Measurements from ENCODE around the gene TRMT1L. TPM values are rescaled to one million over a fixed set of nuclear protein-coding genes. Genes with fewer than 3 reads are reported as not detected.

Gene TRMT1L
- total RNA-seq, 2 experiments from 2014 or later, result 22.0 to 22.9 TPM

Other genes with a start within 250 kb of the TRMT1L start
- 10 to 100 TPM; 28.4 to 33.9 TPM for gene NIBAN1, start 182.4 kb downstream of the TRMT1L start, total RNA-seq
- gene RNF2, start 111.4 kb downstream of the TRMT1L start, total RNA-seq, result 10 to 100 TPM; 21.3 to 23.7 TPM
- 1 to 10 TPM; 3.9 to 5.6 TPM for gene SWT1, start 214 bp upstream of the TRMT1L start, total RNA-seq
- 100 to 1,000 TPM; 261 to 265 TPM for gene IVNS1ABP, start 160.3 kb upstream of the TRMT1L start, total RNA-seq

Measured in activated naive CD8-positive, alpha-beta T cell treated with anti-CD3 and anti-CD28 coated beads, Interleukin-2, amount 10 ng/mL, durations not matched to agents 7 days and 5 days (primary cell).